HEK293T (cell line): ENCODE results near the gene POLR1A.

Experiments used
- FOXK2 ChIP-seq: fragments of 450-650 bp; IDR thresholded peaks from 2 replicates; pipeline ENCODE4 v1.6.1; 2016; ENCODE audit warnings: mild to moderate bottlenecking
- SP1 ChIP-seq: fragments of 450-650 bp; IDR thresholded peaks from 2 replicates; pipeline ENCODE4 v1.6.1; 2017
- TARDBP ChIP-seq: fragments of 450-650 bp; IDR thresholded peaks from 2 replicates; pipeline ENCODE4 v1.6.1; 2016

DNA sequence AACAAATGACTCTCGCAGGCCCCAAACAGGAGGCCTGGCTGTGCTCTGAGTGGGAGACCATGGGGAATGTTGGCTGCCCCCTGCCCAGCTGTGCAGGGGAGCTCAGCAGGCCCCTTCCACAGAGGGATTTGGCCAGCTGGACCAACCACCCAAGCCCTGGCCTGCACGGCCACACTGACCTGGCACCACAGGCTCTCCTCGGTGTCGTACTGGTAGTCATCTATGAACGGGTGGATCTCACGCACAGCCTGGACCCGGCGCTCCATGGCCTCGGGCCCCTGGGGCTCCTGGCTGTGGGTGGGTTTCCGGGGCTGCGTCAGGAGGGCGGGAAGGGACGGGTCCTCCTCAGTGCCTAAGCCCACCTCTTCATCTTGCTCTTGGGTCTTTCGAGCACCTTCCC lies 74.5 kb downstream of the POLR1A start:
- no peak for TF ChIP-seq FOXK2
- no peak for TF ChIP-seq TARDBP
- TF ChIP-seq SP1: no peak
